Fibroblast of skin of scalp (primary cell): ENCODE measurements around the gene KCNF1.

Experiments used
- DNase-seq: peaks from one replicate; pipeline ENCODE4 v3.0.0-alpha.2; 2013

Gene KCNF1

DNA sequence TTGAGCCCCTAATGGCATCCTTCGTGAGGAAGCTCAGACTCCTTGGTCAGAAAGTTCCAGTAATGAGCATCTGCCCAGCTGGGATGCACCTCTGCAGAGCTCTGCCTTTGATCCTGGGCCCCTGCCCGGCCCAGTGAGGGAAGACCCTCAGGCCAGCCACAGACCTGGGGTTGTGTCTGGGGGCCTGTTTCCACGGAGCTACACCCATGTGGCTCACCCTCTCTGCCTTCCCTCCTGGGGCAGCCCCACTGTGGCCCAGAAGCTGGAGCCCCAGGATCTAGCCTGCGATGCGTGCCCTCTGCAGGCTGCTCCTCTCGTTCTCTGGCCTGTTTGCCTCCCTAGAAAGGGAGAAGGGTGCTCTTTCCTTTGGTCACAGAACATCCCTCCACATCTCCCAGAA lies 9.8 kb downstream of the KCNF1 start:
- DNase-seq, result no peak

DNA sequence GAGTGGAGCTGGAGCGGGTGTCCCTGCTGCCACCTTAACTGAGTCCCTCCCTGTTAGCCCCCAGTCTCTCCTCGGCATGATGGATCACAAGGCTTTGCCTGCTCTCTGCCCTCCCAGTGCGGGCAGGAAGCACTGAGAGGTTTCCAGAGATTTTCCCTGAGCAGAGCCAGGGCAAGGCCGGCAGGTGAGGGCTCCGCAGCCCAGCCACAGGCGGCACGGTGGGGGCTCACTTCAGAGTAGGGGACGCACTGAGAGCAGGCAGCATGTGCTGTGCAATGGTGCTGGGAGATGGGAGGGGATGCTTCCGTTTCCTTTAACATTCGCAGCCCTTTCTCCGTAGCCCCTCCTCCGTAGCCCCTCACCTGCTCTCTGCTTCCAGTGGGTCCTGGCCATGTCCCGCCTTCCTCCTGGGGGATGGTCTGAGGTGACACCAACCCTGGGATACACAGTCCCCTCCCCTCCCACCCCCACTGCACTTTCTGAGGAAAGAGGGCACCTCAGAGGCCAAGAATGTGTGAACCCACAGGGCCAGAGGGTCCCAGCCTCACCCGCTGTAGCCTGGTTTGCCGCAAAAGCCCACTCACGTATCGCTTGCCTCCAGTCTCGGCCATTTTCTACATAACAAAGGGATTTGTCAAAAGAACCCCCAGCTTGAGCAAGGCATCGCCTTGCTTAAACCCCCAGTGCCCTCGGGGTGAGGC lies 10.7 kb downstream of the KCNF1 start:
- no peak for DNase-seq

DNA sequence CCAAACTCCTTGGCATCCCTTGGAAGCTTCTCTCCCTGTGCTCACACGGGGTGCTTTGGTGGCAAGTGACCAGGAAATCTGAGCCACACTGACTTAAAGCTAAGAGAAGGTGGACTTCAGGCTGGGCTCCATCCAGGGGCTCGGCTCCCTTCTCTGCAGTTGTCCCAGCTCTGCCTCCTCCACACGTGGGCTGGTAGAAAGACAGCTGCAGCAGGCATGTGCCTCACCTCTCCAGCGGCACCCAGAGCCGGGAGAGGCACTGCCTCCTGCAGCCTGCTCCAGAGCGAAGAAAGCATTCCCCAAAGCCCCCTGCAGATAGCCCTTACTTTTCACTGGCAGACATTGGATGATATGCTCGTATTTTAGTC lies 11.3 kb downstream of the KCNF1 start:
- DNase-seq, result no peak

DNA sequence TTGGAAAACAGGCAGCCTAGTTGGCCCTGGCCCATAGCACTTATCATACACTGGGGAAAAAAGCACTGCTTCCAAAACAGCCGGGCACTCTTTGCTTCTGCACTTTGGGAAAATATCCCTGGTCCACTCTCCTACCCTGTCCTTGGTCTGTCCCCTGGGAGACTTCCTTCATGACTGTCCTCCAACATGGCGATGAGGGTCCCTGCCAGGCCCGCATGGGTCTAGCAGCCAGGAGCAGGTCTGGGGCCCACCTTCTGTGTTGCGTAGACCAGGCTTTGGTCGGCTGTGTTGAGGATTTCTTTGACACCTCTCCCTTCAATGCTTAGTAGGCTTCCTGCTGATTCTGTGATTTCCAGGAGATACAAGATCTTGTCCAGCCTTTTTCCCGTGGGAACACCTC lies 12.2 kb downstream of the KCNF1 start:
- no peak for DNase-seq

DNA sequence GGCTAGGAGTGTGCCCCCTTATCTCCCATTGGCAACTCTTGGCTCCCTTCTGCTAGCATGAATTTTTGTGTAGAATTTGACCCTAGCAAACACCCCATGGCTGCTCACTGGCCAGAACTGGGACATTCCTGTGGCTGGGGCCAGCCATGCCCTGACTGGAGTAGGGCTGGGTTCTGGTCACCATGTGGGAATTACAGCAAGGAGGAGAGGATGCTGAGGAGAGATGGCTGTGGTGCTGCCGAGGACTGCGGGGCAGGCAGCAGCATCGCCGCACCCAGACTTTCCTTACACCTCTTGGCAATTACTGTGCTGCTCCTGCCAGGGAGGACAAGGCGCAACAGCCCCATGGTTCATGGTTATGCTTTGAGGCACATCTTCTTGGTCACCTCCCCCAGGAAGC lies 12.7 kb downstream of the KCNF1 start:
- no peak for DNase-seq

DNA sequence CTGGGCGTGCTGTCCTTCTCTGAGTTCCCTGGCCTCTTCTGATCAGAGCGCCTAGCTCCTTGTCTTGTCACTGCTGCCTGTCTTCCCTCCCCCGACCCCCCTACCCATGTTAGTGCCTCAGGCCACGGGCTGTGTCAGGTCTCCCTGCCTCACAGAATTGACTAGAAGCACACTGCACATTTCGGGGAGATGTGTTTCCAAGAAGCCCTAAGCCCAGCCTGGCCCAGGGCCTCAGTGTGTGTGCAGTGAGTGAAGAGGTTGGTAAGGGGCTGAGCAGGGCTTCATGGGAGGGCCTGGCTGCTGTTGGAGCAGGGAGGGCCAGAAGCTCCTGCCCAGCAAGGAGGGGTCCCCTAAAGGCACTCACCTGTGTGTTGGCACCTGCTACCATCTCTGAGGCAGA lies 13.1 kb downstream of the KCNF1 start:
- no peak for DNase-seq

DNA sequence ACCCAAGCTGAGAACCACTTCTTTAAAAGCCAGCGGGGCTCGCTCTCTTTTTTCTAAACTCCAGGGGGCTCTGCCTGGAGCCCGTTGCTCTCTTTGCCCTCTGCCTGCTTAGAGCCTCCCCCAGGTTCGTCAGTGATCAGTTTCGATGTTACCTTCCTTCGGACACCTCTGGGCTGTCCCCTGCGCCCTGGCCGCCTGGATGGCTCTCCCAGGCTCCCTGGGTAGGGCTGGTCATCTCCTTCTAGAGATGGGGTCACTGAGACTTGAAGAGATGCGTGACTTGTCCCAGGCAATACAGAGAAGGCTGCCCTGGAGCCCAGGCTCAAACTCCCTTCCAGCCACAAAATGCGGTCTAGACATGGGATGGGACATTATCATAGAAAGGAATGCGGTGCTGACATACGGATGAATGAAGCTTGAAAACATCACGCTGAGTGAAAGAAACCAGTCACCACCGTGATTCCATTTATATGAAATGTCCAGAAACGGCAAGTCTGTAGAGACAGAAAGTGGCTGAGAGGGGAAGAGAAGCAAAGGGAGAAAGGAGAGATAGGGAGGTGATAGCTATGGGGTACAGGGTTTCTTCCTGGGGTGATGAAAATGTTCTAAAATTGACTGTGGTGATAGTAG lies 14.6 kb downstream of the KCNF1 start:
- DNase-seq, result peak; percentile 65

DNA sequence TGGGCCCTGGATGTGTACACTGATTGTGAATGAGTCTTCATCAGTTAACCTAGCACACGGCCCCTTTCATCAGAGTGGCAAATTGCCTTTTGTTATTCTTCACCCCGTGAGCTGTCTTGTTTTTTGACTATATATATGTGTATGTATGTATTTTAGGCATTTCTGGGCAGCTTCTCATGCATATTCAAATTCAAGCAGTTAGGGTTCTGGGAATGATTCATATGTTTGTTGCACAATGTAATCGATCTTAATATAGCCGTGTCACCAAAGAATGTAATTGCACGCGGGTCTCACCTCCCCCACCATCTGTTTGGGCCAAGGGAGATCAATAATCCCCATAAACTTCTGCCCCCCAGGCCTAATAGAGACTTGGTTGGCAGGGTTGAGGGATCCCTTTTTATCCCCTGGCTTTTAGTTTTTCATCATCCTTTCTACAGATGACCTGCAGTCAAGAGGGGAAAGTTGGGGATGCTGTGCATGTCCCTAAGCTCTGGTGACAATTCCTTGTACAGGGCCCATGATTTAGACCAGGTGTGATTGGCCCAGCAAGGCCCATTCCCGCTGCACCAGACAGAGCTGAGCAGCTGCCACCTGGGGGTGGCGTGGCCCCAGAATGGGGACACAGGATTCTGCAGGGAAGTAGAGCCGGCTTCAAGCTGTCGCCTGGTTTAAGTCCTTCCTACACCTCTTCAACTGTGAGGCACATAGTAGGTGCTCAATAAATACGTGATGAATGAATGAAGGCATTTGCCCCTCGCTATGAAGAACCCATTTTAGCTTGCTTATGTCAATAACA lies 19.2 kb downstream of the KCNF1 start:
- peak; percentile 64 for DNase-seq

DNA sequence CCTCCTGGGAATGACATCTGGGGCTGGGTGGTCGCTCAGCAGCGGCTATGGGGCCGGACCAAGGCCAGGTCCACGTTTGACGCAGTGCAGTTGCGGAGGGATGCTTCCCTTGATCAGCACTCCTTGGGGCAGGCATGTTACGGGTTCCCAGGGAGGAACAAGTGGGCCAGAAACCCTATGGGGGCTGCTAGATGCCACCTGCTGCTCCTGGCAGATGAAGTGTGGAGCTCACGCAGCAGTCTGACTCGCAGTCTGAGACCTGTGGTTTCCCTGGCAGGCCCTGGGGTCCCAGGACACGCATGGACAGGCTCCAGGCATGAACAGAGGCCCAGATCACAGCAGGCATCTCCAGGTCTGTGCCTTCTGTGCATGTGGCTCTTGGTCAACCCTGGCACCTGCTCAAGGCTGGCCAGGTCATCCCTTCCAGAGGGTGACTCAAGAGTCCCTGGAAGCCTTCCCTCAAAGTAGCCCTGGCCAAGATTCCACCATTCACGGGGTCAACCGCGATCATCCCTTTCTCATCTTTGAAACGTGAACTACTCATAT lies 20.0 kb downstream of the KCNF1 start:
- no peak for DNase-seq

DNA sequence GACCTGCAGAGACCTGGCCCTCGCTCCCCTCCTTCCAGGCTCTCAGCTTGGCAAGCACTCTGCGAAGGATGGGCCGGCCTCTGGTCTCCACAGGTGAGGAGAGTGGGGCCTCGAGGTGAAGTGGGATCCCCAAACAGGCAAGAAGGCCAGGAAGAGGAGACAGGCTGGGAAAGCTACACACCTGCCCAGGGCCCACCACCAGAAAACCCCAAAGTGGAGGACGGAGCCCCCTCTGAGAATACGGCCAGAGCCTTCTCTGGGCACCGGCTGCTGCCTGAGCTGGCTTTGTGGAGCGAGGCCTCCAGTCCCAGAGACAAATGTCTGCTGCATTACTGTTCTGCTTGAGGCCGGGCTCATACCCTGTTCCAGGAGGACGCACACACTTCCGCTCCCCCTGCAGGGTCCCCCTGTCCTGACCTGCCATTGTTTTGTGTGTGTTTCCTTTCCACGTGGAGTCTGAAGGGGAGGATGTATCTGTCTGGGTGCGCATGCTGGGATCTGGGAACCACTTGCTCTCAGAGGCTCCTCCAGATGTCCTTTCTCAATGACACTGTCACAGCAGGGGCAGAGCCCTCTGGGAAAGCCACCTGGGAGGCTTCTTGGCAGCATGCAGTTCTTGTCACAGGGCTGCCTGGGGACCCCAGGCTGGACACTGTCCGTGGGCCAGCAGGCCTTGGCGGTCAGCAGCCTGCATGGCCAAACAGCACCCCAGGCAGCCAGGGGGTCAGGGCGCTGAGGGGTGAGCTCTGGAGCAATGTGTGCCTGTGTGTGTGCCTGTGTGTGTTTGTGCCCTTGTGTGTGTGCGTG lies 20.8 kb downstream of the KCNF1 start:
- no peak for DNase-seq

DNA sequence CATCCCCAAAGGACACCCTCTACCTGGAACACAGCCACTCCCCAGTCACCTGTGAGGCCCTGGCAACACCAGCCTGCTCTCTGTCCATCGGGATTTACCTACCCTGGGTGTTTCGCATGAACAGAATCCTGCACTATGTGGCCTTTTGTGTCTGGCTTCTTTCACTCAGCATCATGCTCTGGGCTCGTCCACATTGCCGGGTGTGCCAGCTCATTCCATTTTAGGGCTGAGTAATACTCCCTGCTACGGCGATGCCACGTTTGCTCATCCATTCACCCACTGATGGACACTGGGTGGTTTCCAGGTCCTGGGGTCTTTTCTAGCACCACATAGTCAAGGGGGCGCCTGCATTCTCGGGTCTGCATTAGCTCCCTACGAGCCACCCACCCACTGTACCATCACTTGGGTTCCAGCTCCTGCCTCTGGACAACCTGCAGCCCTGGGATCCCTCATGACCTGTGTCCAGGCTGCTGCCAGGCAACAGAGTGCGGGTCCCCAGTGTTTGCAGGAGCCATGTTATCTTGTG lies 22.0 kb downstream of the KCNF1 start:
- DNase-seq, result no peak

DNA sequence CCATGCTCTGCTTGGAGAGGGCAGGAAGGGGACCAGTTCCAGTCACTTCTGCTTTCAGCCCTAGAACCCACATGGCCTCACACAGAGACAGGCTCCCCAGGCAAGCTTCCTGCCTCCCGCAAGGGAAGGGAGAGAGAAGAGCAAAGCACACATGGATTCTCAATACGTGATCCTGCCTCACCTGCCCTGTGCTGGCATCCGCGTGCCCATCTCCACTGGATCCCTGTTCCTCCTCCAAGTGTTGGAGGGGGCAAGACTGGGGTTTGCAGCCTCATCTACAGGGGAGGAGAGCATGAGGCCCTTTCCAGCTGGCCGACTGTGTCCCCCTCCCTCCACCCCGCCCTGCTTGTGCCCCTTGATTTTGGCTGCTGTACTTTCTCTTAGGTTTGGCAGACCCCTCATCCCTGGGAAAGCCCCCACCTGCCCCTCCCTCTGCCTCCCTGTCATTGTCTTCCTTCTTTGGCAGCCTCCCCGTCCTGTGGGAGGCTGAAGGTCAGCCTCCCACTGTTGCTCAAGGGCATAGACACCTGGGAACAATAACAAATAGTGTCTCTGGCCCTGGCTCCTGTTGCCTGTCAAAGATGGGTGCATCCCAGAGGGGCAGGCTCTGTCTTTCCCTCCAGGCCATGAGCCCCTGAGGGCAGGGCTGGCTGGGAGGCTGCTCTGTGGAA lies 22.7 kb downstream of the KCNF1 start:
- no peak for DNase-seq

DNA sequence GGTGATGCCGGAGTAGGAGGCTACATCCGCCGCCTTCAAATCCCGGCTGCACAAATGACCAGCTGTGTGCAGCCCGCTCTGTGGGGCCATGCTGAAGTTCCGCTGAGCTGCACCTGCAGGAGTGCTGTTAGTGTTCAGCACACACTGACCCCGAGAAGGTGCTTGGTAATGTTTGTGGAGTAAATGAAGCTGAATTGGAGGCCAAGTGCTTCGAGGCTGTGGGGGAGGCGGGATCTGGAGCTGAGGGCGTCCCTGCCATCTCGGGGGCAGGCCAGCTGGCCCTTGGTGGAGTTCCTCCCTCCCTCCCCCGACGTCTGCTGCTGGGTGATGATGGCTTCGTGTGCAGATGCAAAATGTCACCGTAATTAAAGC lies 23.2 kb downstream of the KCNF1 start:
- DNase-seq, result no peak

DNA sequence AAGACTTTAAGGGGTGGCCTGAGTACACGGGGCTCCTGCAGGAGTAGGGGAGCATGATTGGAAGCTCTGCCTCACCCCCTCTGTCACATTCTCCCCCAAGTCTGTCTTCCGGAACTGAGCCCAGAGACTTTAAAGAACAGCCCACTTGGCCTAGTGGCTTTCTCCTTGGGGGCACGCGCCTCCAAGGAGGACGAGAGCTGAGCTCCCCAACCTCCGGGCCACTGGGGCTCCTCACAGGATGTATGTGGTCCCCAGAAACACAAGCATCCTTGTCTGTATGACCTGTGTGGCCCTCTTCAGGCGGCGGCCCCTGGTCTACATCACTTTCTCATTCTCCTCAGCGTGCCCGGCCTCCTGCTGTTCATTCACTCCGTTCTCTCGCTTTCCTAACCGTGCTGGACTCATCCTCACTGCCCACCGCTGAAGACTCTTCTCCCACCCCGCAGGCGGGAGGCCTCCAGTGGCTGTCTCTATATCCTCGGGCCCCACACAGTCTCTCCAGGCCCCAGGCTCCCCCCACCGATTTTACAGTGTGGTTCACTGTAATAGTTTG lies 23.7 kb downstream of the KCNF1 start:
- DNase-seq, result no peak

DNA sequence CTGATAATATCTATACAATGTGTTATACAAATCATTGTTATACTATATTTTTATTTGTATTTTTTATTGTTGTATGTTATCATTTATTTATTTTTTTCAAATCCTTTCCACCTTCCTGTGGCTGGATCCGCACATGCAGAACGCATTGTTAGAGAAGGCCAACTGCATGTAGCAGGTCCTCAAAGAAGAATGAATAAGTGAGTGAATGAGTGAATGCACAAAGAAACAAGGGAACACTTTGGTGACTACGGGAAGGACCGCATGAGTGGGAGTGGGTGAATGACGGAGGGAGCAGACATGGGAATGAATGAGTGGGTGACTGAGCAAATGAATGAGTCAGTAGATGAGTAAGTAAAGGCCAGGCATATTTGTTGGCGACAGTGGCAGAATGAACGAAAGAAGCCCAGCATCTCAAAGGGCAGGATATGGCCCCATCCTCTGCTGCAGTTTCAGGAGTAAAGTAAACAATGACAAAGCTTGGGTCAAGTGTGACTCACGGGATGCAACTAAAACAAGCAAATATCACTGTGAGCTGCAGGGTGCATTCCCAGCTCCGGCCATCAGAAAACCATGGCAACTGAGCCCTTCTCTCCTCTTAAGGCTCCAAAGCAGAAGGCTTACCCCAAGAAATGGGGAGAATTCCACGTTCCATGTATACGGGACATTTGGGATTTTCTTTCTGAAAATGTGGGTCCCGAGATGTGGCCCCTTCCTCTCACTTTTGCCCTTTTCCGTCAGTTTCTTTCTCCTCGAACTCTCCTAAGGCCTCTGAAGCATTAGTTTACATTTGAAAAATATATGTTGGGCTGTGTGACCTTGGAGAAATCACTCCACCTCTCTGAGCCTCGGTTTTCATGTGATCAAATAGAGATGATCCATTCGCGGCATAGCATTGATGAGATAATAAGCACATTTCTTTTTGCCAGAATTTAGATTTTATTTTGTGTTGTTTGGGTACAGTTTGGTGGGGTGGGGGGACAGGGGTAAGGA lies 24.5 kb downstream of the KCNF1 start:
- DNase-seq, result peak; percentile 96

DNA sequence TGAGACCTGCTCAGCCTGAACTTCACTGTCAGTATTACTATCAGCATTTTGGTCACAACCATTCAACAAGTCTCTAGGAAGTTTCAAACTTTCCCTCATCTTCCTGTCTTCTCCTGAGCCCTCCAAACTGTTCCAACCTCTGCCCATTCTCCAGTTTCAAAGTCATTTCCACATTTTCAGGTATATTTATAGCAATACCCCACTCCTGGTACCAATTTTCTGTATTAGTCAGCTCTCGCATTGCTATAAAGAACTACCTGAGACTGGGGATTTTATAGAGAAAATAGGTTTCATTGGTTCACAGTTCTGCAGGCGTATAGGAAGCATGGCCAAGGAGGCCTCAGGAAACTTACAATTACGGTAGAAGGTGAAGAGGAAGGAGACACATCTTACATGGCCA lies 27.3 kb downstream of the KCNF1 start:
- DNase-seq, result no peak

DNA sequence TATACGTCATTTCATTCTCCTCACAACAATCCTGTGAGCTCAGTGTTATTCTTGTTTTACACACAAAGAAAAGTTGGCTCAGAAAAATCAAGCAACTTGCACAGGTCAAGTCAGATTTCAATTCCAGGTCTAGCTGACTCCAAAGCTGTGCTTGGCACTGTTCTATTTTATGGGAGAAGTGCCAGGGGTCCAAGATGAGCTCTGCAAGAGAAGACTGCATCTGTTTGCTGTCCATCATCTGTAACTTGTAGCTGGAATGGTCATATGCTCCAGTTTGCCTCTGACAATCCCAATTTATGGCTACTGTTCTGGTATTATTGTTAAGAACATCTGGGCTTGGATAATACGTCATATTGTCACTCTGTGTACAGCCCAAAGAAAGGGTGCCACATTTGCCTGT lies 28.9 kb downstream of the KCNF1 start:
- DNase-seq, result no peak

DNA sequence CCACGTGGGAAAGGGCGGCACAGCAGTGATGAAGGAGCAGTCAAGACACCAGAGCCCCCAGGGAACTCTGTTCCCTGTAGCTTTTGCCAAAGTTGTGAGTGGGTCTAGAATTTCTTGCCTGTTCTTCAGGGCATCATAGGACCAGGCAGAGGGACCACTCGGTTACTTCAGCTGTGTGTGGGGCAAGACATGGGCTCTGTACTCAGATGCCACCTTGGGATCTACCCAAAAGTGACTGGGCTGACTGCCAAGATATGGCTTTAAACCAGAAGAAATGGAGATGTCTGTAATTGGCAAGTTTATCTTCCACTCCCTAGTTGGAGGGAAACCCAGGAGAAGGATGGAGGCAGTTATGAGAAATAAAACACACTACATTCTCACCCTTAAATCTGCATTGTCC lies 29.6 kb downstream of the KCNF1 start:
- DNase-seq, result no peak

DNA sequence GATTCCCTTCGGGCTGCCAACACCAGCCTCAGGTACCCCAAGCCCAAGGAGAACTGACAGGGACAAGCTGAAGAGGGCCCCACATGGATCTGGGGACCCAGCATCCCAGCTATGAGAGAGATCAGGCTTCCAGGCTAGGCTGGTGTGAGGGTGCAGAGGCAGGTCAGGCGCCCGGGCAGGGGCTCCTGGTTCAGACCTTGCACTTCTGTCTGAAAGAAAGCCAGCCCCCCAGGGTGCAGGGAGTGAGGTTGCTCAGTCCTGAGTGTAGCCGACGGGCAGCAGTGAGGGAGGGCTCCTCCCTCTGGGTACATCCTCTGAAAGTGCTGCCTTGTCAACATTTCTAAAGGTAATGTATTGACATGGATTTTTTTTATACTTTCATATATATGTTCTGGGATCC lies 33.1 kb downstream of the KCNF1 start:
- no peak for DNase-seq

DNA sequence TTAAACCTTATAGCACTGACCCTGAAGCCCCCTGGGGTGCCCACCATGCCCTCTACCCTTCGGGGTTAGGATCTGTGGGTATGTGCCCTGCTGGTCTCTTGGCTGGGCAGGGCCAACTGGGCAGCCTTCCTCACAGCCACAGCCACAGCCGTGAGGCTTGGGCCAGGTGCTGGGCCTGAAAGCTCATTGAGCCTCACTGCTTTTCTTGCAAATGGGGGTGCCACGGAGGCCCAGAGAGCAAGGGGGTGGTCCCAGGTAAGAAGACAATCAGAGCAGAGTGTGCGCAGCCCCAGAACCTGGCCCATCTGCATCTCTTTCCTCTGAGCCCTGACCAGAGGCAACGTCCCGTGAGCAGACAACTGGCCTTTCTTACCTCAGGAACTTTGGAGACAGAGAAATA lies 34.7 kb downstream of the KCNF1 start:
- DNase-seq, result no peak
